ENCODE measurements around the gene TP73.

- TF ChIP-seq CTCF (IDR thresholded peaks at IDR 0.05; ENCODE audit: low read depth, low read length) (no peak), EZH2phosphoT487 (IDR thresholded peaks at IDR 0.05; ENCODE audit: low read depth) (no peak)
Measured at GRCh38 chr1:3749512-3749911, 97.2 kb downstream of the TP73 start.
